Measurements from ENCODE around the gene SGPP1.

The SGPP1 gene

DNA sequence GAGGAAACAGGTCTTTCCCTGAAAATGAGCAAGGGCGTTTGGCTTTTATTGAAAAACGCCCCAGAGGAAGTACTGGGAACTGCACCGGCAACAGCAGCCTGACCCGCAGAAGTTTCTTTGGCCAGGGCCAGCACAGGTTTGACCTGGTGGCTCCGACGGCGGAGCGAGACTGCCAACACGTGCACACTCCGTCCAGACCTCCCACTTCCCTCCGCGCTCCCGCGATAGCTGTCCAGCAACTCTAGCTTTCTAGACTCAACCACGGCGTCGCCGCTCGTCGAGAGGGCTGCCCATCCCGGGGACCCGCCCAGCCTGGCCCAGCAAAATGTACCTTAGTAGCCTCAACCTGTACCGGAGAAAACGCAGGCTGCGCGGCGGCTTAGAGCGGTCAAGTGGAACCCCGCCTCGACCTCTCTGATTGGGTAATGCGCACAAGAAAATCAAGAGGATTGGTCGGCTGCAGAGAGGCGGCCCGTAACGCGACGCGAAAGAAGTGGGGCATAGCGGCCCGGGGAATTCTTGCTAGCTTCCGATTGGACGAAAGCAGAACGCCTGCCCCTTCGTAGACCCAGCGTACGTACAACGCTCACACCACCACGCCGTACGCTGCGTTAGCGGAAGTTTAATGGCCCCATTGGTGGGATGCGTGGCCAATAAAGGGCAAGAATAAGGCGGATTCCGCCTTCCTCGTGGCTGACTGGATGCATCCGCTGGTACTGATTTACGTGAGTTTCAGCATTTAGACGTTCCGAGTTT, 86.2 kb downstream of the SGPP1 start, which contains the start of gene WDR89 (continued):
- no peak for TF ChIP-seq ZNF426 (tag by site-specific recombination; IDR thresholded peaks at IDR 0.05)
- TF ChIP-seq ZSCAN23 (tag by site-specific recombination; IDR thresholded peaks at IDR 0.05), result no peak
- TF ChIP-seq ZNF843 (tag by site-specific recombination; IDR thresholded peaks at IDR 0.05), result 0 out of 2 replicates have a peak, but pooled peaks have one; percentile 16
- no peak for TF ChIP-seq ZNF626 (tag by site-specific recombination; IDR thresholded peaks at IDR 0.05)
- TF ChIP-seq, protein P1, sequence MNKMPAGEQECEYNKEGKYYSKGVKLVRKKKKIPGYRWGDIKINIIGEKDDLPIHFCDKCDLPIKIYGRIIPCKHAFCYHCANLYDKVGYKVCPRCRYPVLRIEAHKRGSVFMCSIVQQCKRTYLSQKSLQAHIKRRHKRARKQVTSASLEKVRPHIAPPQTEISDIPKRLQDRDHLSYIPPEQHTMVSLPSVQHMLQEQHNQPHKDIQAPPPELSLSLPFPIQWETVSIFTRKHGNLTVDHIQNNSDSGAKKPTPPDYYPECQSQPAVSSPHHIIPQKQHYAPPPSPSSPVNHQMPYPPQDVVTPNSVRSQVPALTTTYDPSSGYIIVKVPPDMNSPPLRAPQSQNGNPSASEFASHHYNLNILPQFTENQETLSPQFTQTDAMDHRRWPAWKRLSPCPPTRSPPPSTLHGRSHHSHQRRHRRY (tag by site-specific recombination; IDR thresholded peaks at IDR 0.05), result no peak
- peak; percentile 87 for TF ChIP-seq ZNF660 (tag by site-specific recombination; IDR thresholded peaks at IDR 0.05)
- no peak for TF ChIP-seq PRDM1 (tag by site-specific recombination; IDR thresholded peaks at IDR 0.05)
- no peak for TF ChIP-seq ZNF654 (tag by site-specific recombination; IDR thresholded peaks at IDR 0.05; ENCODE audit: low read depth)
- TF ChIP-seq IKZF3 (tag by site-specific recombination; IDR thresholded peaks at IDR 0.05), result peak; percentile 86
- no peak for TF ChIP-seq ZNF169 (tag by site-specific recombination; IDR thresholded peaks at IDR 0.05)
- peak; percentile 59 for TF ChIP-seq KLF1 (tag by site-specific recombination; IDR thresholded peaks at IDR 0.05)
- peak; percentile 74; the same call in 1 of the 2 replicates for TF ChIP-seq KLF8 (tag by site-specific recombination; IDR thresholded peaks at IDR 0.05)
- peak; percentile 60; the same call in 1 of the 2 replicates for TF ChIP-seq ZNF2 (tag by site-specific recombination; IDR thresholded peaks at IDR 0.05)
- peak; percentile 94 for TF ChIP-seq ZSCAN5A (tag by site-specific recombination; IDR thresholded peaks at IDR 0.05)
- TF ChIP-seq ZBTB21 (tag by site-specific recombination; IDR thresholded peaks at IDR 0.05), result peak; percentile 22; the same call in 1 of the 2 replicates
- TF ChIP-seq, protein P2, sequence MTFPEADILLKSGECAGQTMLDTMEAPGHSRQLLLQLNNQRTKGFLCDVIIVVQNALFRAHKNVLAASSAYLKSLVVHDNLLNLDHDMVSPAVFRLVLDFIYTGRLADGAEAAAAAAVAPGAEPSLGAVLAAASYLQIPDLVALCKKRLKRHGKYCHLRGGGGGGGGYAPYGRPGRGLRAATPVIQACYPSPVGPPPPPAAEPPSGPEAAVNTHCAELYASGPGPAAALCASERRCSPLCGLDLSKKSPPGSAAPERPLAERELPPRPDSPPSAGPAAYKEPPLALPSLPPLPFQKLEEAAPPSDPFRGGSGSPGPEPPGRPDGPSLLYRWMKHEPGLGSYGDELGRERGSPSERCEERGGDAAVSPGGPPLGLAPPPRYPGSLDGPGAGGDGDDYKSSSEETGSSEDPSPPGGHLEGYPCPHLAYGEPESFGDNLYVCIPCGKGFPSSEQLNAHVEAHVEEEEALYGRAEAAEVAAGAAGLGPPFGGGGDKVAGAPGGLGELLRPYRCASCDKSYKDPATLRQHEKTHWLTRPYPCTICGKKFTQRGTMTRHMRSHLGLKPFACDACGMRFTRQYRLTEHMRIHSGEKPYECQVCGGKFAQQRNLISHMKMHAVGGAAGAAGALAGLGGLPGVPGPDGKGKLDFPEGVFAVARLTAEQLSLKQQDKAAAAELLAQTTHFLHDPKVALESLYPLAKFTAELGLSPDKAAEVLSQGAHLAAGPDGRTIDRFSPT (tag by site-specific recombination; IDR thresholded peaks at IDR 0.05), result no peak
- no peak for TF ChIP-seq ZNF585B (tag by site-specific recombination; IDR thresholded peaks at IDR 0.05)
- peak; percentile 73 for TF ChIP-seq ZNF24 (tag by site-specific recombination; IDR thresholded peaks at IDR 0.05)
- TF ChIP-seq ZNF221 (tag by site-specific recombination; IDR thresholded peaks at IDR 0.05; ENCODE audit: borderline replicate concordance), result no peak
- no peak for TF ChIP-seq SALL2 (tag by site-specific recombination; IDR thresholded peaks at IDR 0.05; ENCODE audit: borderline replicate concordance)
- TF ChIP-seq ZNF341 (tag by site-specific recombination; IDR thresholded peaks at IDR 0.05; ENCODE audit: low read depth), result peak; percentile 58; the same call in 1 of the 2 replicates
- TF ChIP-seq FEZF1 (tag by site-specific recombination; IDR thresholded peaks at IDR 0.05), result peak; percentile 95
- no peak for TF ChIP-seq OVOL3 (tag by site-specific recombination; IDR thresholded peaks at IDR 0.05)
- TF ChIP-seq ZNF23 (tag by site-specific recombination; IDR thresholded peaks at IDR 0.05; ENCODE audit: borderline replicate concordance), result no peak
- TF ChIP-seq ZNF621 (tag by site-specific recombination; IDR thresholded peaks at IDR 0.05), result no peak
- peak; percentile 55; the same call in 1 of the 2 replicates for TF ChIP-seq ZNF394 (tag by site-specific recombination; IDR thresholded peaks at IDR 0.05; ENCODE audit: borderline replicate concordance)
- TF ChIP-seq ZNF121 (tag by site-specific recombination; IDR thresholded peaks at IDR 0.05), result peak; percentile 72
- TF ChIP-seq, protein P3, sequence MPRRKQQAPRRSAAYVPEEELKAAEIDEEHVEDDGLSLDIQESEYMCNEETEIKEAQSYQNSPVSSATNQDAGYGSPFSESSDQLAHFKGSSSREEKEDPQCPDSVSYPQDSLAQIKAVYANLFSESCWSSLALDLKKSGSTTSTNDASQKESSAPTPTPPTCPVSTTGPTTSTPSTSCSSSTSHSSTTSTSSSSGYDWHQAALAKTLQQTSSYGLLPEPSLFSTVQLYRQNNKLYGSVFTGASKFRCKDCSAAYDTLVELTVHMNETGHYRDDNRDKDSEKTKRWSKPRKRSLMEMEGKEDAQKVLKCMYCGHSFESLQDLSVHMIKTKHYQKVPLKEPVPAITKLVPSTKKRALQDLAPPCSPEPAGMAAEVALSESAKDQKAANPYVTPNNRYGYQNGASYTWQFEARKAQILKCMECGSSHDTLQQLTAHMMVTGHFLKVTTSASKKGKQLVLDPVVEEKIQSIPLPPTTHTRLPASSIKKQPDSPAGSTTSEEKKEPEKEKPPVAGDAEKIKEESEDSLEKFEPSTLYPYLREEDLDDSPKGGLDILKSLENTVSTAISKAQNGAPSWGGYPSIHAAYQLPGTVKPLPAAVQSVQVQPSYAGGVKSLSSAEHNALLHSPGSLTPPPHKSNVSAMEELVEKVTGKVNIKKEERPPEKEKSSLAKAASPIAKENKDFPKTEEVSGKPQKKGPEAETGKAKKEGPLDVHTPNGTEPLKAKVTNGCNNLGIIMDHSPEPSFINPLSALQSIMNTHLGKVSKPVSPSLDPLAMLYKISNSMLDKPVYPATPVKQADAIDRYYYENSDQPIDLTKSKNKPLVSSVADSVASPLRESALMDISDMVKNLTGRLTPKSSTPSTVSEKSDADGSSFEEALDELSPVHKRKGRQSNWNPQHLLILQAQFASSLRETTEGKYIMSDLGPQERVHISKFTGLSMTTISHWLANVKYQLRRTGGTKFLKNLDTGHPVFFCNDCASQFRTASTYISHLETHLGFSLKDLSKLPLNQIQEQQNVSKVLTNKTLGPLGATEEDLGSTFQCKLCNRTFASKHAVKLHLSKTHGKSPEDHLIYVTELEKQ (tag by site-specific recombination; IDR thresholded peaks at IDR 0.05; ENCODE audit: borderline replicate concordance), result no peak

Data from HEK293 (cell line).